NCI-H82 treated with DMSO at 0.1 percent for 48 hours (cell line): ENCODE results near the gene PLA2G4C.

Experiments
- DNase-seq: peaks from one replicate; lab custom pipeline; 2025; ENCODE audit not compliant: unreplicated experiment; lab: John Stamatoyannopoulos, UW

The PLA2G4C gene

GRCh38 chr19:48061401-48062344, 48.9 kb downstream of the PLA2G4C start:
- no peak for DNase-seq

- no peak for DNase-seq
Observed at GRCh38 chr19:48060381-48060780, 50.2 kb downstream of the PLA2G4C start.

DNA sequence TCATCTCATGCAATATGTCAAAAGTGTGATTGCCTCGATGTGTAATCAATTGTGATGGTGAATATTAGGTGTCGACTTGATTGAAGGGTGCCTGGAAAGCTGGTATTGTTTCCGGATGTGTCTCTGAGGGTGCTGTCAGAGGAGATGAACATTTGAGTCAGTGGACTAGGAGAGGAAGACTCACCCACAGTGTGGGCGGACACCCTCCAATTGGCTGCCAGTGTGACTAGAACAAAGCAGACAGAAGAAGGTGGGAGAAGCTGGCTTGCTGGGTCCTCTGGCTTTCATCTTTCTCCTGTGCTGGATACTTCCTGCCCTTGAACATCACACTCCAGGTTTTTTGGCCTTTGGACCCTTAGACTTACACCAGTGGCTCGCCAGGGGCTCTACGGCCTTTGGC, 51.3 kb downstream of the PLA2G4C start:
- no peak for DNase-seq

DNA sequence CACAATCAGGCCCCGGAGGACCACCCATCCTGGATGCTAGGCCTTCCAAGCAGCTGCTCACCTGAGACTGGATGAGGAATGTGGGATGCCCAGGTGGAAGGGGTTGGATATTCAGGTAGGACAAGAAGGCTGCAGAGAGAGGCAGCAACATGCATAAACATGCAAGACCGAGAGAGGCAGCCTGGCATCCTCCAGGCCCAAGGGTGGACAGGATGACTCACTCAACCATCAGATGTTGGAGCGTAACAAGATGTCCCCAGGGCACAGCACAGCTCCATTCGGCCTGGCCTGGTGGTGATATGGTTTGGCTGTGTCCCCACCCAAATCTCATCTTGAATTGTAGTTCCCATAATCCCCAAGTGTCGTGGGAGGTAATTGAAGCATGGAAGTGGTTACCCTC, 56.8 kb downstream of the PLA2G4C start:
- no peak for DNase-seq

DNA sequence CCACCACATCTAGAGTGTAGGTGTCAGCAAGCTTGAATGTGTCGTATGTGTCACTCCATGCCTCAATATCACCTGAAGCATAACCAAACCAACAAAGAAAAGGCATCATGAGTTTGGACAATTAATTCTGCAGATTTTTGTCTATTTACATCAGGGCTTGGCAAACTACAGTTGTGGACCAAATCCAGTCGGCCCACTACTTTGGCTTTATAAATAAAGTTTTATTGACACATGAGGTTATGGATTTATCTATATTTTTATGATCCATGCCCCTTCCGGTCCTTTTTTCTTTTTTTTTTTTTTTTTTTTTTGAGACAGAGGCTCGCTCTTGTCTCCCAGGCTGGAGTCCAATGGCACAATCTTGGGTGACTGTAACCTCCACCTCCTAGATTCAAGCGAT, 57.5 kb downstream of the PLA2G4C start:
- DNase-seq, result no peak

- DNase-seq, result no peak
Observed at GRCh38 chr19:48051335-48052033, 59.1 kb downstream of the PLA2G4C start.

DNA sequence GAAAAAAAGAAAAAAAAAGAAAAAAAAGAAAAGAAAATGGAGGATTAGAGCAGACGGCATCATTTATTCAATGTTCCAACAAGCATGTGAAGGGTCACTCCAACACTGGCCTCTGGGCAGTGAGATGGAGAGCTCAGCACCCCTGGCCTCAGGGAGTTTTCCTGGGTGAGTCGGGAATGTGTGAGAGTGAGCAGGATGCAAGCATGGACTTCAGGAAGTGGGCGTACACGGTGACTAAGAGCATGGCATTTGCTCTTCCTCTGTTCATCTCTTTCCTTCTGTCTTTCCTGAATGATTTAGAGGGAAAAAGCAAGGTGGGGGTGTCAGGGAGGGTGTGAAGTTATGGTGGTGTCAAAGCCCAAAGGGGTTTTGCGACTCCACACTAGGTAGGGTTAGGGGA, 66.1 kb downstream of the PLA2G4C start:
- no peak for DNase-seq

DNA sequence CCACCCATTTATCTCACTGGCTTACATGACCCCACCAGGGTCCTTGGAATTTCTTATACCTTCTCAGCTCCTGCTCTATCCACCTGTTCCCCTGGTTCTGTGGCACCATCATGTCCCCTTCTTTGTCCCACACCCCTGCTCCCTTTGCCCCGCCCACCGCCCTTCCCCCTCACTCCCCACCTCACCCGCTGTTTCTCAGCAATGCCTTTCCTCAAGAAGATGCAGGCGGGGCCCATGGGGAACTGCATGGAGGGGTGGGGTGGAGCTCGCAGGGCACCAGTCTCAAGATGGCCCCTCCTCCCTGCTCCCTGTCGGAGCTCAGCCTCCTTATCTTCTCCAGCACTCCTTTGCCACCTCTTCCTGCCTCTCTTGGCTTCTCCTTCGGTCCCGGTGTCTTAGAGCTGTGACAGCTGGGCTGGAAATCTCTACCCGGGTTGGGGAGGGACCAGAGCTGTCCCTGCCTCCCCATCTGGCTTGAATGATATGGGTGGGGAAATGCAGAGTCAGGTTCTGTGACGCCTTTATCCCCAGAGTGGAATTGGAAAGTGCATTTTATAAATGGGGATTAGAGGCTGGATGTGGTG, 66.8 kb downstream of the PLA2G4C start, which contains the start of gene CABP5:
Gene CABP5, minus strand, starts transcription at position 405 of the 584 bp plus-strand sequence. Its CDS starts 157 bp downstream, at position 248.
- peak; percentile 96 for DNase-seq

- DNase-seq, result no peak
Observed at GRCh38 chr19:48041877-48042580, 68.6 kb downstream of the PLA2G4C start.

DNA sequence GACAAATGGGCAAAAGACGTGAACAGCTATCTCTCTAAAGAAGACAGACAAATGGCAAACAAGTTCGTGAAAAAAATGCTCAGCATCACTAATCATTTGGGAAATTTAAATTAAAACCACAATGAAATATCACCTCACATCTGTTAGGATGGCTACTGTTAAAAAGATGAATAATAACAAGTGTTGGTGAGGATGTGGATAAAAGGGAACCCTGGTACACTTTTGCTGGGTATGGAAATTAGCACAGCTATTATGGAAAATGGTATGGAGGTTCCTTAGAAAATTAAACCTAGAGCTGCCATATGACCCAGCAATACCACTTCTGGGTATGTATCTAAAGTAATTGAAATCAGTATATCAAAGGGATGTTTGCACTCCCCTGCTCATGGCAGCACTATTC, 73.9 kb downstream of the PLA2G4C start:
- no peak for DNase-seq

- no peak for DNase-seq
Observed at GRCh38 chr19:48033604-48034003, 77.0 kb downstream of the PLA2G4C start.

GRCh38 chr19:48030073-48030472, 80.5 kb downstream of the PLA2G4C start:
- no peak for DNase-seq

DNA sequence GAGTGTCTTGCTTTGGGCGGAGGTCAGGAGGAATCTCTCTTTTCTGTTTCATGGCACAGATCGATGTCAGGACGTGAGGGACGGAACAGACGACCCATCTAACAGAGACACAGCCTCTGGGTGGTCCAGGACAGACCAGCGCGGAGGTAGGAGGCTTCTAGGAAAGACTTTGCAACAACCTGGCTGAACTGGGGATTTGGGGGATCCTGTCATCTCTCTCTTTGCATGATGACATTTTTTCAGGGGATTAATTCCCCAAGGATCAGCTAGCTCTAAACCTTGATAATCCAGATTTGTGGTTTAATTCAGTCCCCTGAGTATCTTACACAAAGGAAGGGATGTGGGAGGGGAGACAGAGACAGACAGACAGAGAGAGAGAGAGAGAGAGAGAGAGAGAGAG, 81.2 kb downstream of the PLA2G4C start:
- peak; percentile 97 for DNase-seq

GRCh38 chr19:48025480-48025879, 85.1 kb downstream of the PLA2G4C start:
- DNase-seq, result no peak

GRCh38 chr19:48023518-48023917, 87.1 kb downstream of the PLA2G4C start:
- DNase-seq, result no peak

DNA sequence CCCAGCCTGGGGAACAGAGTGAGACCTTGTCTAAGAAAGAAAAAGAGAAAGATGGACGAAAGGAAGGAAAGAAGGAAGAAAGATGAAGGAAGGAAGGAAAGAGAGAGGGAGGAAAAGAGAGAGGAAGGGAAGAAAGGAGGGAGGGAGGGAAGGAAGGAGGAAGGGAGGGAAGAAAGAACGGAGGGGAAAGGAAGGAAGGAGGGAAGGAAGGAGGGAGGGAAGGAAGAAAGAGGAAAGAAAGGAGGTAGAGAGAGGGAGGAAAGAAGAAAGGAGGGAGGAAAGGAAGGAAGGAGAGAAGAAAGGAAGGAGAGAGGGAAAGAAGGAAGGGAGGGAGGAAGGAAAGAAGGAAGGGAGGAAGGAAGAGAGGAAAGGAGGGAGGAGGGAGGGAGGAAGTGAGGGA, 87.6 kb downstream of the PLA2G4C start:
- no peak for DNase-seq

DNA sequence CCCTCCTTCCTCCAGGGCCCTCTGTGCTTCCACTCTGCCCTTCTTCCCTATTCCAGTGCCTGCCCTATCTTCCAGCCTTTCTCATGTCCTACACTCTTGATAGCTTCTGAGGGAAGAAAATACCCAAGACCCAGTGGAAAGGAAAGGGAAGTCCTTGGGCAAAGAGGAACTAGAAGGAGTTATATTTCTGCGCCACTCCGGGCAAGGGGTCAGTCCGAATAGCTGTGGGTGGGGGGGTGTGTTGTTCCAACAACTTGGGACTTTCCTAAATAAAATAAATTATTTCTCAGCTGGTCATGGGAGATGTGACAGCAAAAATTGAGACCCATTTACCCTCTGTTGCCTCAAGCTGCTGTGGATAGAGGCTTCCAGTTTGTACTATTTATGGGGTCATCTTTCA, 89.9 kb downstream of the PLA2G4C start:
- no peak for DNase-seq

DNA sequence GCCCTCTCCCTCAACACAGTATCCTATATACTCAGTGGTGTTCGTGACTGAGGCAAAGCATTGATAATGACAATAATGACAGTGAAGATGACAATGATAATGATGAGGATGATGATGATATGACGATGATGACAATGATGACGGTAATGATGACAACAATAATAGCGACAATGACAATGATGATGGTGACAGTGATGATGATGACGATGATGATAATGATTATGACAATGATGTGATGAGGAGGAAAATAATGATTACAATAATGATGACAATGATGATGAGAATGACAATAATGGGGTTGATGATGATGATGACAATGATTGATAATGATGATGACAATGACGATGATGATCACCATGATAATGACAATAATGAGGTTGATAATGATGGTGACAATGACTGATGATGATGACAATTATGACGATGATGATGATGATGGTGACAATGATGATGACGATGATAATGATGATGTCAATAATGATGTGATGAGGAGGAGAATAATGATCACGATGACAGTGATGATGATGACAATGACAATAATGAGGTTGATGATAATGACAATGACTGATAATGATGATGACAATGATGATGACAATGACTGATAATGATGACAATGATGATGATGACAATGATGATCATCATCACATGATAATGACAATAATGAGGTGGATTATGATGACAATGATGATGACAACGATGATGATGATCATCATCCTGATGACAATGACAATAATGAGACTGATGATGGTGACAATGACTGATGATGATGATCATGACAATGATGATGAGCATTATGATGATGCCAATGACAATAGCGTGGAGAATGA, 99.5 kb downstream of the PLA2G4C start:
- DNase-seq, result no peak

- DNase-seq, result no peak
Observed at GRCh38 chr19:48006762-48007161, 103.9 kb downstream of the PLA2G4C start.

GRCh38 chr19:48004236-48004635, 106.4 kb downstream of the PLA2G4C start:
- DNase-seq, result no peak
